Calu3 (cell line): ENCODE data around the gene CACNA2D3. TPM values are rescaled to one million over a fixed set of nuclear protein-coding genes. Genes with fewer than 3 reads are reported as not detected.

Source experiments
- BruUV-seq: library from RNA; stranded (reverse); fragments of 400-500 nt; replicated peaks from 2 replicates; lab custom pipeline; 2021; lab: Mats Ljungman, UMichigan
- CTCF ChIA-PET: fragments of 300-600 bp; sonication (Branson Sonifier 250); formaldehyde crosslinking; loops from one replicate; lab custom pipeline; 2022; ENCODE audit warnings: antibody characterized with exemption; lab: Charles Lee
- DNase-seq: peaks from one replicate; pipeline ENCODE4 v3.0.0; 2022
- H3K27ac Mint-ChIP-seq: one replicate; pipeline ENCODE4 v1.8.0; 2022; ENCODE audit warnings: mixed read lengths; ENCODE audit not compliant: unreplicated experiment
- H3K27me3 Mint-ChIP-seq: one replicate; pipeline ENCODE4 v1.8.0; 2022; ENCODE audit warnings: mixed read lengths; ENCODE audit not compliant: unreplicated experiment
- H3K36me3 Mint-ChIP-seq: one replicate; pipeline ENCODE4 v1.8.0; 2022; ENCODE audit warnings: mild to moderate bottlenecking, moderate library complexity, mixed read lengths; ENCODE audit not compliant: insufficient read depth, unreplicated experiment
- H3K4me1 Mint-ChIP-seq: one replicate; pipeline ENCODE4 v1.8.0; 2022; ENCODE audit warnings: mild to moderate bottlenecking, low read depth, mixed read lengths; ENCODE audit not compliant: unreplicated experiment
- H3K4me3 Mint-ChIP-seq: one replicate; pipeline ENCODE4 v1.8.0; 2022; ENCODE audit warnings: mild to moderate bottlenecking, low read depth, moderate library complexity, mixed read lengths; ENCODE audit not compliant: unreplicated experiment
- H3K9me3 Mint-ChIP-seq: one replicate; pipeline ENCODE4 v1.8.0; 2022; ENCODE audit warnings: low read depth, mixed read lengths; ENCODE audit not compliant: unreplicated experiment
- CTCF ChIP-seq: fragments of 200-600 bp; IDR thresholded peaks from one replicate; pipeline ENCODE4 v1.8.0; 2022; ENCODE audit warnings: antibody characterized with exemption; ENCODE audit not compliant: unreplicated experiment
- intact Hi-C: fragments of 100-400 bp; cut with micrococcal nuclease; formaldehyde crosslinking; loops from one replicate; pipeline ENCODE4 v1.10.0; 2022; ENCODE audit not compliant: unreplicated experiment
- total RNA-seq: library from RNA; stranded (reverse); gene quantifications from 2 replicates; pipeline ENCODE4 v1.2.3, GENCODE V29; 2022

Gene CACNA2D3
- total RNA-seq, 1 experiment from 2014 or later, result not detected

GRCh38 chr3:54717506-54717905 lies 595.2 kb downstream of the CACNA2D3 start:
- no peak overlapping the region for H3K4me3 Mint-ChIP-seq
- H3K27me3 Mint-ChIP-seq, result no peaks in the 10 kb centered on the region
- CTCF ChIA-PET, result no interaction called here
- H3K27ac Mint-ChIP-seq, result no peak overlapping the region
- no peaks in the 10 kb centered on the region for H3K36me3 Mint-ChIP-seq
- intact Hi-C loops, result no loop called here
- BruUV-seq, result no TSS peak
- no peak for TF ChIP-seq CTCF
- H3K9me3 Mint-ChIP-seq, result peaks cover 3% of the 10 kb centered on the region
- H3K4me1 Mint-ChIP-seq, result no peaks in the 10 kb centered on the region
- no peak for DNase-seq

DNA sequence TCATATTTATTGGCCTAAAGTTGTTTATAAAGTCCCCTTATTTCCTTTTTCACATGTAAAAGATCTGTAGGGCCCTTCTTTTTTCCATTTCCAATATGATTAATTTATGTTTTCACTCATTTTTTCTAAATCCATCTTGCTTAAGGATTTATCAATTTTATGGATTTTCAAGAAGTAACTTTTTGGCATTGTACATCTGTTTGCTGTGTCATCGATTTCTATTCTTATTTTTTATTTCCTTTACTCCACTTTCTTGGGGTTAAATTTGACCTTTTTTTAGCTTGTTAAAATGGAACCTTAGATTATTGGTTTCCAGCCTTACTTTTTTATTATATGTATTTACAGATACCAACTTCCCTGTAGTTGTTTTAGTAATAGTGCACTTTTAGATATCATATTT lies 597.6 kb downstream of the CACNA2D3 start:
- no peak for TF ChIP-seq CTCF
- no peaks in the 10 kb centered on the region for H3K4me1 Mint-ChIP-seq
- CTCF ChIA-PET, result no interaction called here
- peaks cover 8% of the 10 kb centered on the region for H3K9me3 Mint-ChIP-seq
- BruUV-seq, result no TSS peak
- H3K4me3 Mint-ChIP-seq, result no peak overlapping the region
- DNase-seq, result no peak
- no peak overlapping the region for H3K27ac Mint-ChIP-seq
- H3K27me3 Mint-ChIP-seq, result no peaks in the 10 kb centered on the region
- intact Hi-C loops, result no loop called here
- no peaks in the 10 kb centered on the region for H3K36me3 Mint-ChIP-seq

GRCh38 chr3:54720604-54721003 lies 598.3 kb downstream of the CACNA2D3 start:
- Mint-ChIP-seq H3K36me3 (no peaks in the 10 kb centered on the region), H3K4me3 (no peak overlapping the region), H3K27ac (no peak overlapping the region), H3K27me3 (no peaks in the 10 kb centered on the region), H3K9me3 (peaks cover 6% of the 10 kb centered on the region), H3K4me1 (no peaks in the 10 kb centered on the region)
- BruUV-seq, result no TSS peak
- no peak for TF ChIP-seq CTCF
- CTCF ChIA-PET, result no interaction called here
- intact Hi-C loops, result no loop called here
- DNase-seq, result no peak

DNA sequence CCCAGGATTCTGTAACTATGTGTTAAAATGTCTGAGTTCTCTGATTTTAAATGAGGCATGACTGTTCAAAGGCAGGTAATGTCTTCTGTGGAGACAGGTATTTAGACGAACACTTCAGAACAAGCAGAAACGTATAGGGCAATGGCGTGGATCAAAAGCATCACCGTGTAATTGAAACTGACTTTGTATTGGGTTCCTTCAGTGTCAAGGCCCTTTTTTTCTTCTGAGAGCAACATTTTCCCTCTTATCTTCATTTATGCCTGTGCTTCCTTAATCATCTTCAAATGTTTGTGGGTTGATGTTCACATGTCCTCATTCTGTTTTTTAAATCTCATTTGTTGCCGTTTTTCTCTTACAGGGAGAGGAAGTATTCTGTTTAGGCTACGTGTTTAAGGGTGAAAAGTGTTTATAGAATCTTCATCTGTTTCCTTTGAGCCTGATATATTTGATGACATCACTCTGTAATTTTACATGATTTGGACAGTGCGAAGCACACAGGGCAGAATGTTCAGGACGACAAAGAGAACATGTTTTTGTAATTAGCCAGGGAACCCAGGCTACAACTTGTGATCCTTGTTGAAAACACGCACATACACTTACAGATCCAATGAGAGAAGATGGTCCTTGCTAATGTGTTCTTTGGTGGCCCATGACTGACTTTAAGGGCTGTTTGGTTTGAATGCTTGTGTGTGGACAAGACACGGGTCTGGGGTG lies 609.5 kb downstream of the CACNA2D3 start:
- no peak for TF ChIP-seq CTCF
- CTCF ChIA-PET, result no interaction called here
- intact Hi-C loops, result no loop called here
- Mint-ChIP-seq H3K9me3 (peaks cover 9% of the 10 kb centered on the region), H3K27ac (no peak overlapping the region), H3K36me3 (no peaks in the 10 kb centered on the region), H3K4me3 (no peak overlapping the region), H3K4me1 (no peaks in the 10 kb centered on the region), H3K27me3 (no peaks in the 10 kb centered on the region)
- no peak for DNase-seq
- no TSS peak for BruUV-seq
